Myocyte (in vitro differentiated cells): ENCODE measurements around the gene INKA1. TPM values are rescaled to one million over a fixed set of nuclear protein-coding genes. Genes with fewer than 3 reads are reported as not detected.

Experiments used
- DNase-seq: peaks from one replicate; pipeline ENCODE4 v3.0.0-alpha.2; 2012; ENCODE audit warnings: low read depth
- total RNA-seq: library from RNA; depleted of rRNA; stranded (reverse); fragments of >200 nt; gene quantifications from 2 replicates; pipeline ENCODE4 v1.2.3, GENCODE V29; 2014

INKA1 gene
- total RNA-seq, 1 donor from 2014 or later = 4.3 TPM

DNA sequence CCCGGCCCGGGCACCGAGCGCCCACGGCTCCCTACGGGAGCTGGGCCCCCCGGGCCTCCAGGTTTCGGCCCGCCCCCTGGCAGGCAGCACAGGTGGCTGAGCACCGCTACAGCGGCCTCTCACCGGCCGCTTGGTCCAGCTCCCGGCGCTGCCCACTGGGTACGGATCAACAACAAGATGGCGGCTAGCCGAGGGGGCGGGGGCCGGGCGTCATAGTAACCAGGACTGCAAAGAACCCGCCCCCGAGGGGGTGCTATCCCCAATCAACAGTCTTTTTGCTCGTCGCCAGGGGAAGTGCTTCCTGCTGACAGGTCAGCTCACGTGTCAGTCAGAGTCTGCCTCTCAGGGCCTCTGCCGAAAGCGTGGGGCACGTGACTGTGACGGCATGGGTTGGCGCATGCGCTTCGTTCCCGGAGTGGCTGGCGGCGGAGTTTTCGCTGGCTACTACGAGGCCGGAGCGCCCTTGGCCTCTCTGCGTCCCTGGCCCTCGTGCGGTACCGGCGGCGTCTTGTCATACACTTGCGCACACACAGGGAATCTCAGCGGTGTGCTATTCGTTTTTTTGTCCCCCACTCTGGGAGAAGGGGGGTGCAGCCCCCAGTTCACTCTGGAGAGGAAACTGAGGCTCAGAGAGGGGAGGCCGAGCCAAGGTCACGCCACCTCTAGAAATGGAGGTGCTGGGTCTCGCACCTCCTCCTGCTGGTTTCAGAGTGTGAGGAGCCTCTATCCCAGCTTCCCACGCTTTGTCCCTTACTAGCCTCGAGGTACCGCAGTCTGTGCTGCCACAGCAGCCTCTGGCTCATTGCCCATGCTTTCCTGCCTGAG, 16.5 kb upstream of the INKA1 start, which contains the start of gene IP6K1:
Gene IP6K1 (minus strand): TSS at position 186 of the 825 bp plus-strand sequence. CDS start 38,502 bp downstream, outside the sequence.
- DNase-seq = peak; percentile 100

- no peak for DNase-seq
Measured at GRCh38 chr3:49787182-49787464, 15.9 kb upstream of the INKA1 start.

GRCh38 chr3:49787536-49787935, 15.5 kb upstream of the INKA1 start:
- DNase-seq = no peak

GRCh38 chr3:49788056-49788455, 15.0 kb upstream of the INKA1 start:
- no peak for DNase-seq

DNA sequence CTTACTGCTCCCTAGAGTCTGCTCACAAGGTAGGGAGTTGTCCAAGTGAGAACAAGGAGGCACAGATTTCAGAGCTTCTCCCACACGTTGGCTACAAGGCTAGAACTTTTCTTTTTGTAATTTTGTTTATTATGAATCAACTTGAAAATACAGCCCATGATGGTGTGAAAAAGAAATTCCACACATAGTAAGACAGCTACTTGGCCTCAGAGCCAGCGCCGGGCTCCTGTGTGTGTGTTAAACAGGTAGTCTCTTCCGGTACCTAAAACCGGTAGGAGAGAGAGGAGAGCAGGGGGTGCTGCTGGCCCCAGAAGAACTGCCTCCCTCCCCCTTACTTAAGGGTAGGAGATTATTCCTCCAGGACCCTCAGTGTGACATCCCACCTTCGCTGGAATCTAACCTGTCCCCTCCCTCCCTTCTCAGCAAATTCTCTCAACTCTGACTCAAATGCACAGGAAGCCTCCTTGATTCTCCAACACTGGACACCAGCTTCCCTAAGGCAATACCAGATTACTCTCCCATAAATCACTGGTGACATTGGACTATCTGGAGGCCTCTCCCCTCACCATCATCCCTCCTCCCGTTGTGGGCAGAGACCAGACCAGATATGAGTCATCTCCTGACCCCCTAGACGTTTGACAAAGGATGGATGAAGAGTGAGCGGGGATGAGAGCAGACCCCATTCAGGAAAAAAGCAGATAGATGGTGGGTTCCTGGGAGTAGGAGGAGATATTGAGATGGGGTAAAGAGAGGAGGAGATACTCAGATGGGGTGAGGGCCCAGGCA, 12.2 kb upstream of the INKA1 start:
- DNase-seq = no peak

DNA sequence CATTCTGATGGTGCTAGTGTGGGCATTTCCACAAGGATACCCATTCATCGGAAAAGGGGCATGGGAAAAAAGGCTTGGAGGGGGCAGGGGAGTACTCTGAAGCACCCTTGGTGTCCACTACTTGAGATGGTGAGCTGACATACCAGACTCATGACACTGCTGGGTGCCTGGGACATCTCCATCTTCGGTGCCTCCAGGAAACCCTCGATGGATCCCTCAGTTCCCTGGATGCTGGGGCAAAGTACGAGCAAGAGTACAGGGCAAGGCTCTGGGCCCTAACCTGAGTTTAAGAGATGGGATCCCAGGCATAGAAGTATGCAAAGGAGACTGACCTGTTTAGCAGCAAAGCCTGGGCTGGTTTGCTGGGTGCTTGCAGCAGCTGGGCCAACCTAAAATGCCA, 11.5 kb upstream of the INKA1 start:
- DNase-seq = no peak

DNA sequence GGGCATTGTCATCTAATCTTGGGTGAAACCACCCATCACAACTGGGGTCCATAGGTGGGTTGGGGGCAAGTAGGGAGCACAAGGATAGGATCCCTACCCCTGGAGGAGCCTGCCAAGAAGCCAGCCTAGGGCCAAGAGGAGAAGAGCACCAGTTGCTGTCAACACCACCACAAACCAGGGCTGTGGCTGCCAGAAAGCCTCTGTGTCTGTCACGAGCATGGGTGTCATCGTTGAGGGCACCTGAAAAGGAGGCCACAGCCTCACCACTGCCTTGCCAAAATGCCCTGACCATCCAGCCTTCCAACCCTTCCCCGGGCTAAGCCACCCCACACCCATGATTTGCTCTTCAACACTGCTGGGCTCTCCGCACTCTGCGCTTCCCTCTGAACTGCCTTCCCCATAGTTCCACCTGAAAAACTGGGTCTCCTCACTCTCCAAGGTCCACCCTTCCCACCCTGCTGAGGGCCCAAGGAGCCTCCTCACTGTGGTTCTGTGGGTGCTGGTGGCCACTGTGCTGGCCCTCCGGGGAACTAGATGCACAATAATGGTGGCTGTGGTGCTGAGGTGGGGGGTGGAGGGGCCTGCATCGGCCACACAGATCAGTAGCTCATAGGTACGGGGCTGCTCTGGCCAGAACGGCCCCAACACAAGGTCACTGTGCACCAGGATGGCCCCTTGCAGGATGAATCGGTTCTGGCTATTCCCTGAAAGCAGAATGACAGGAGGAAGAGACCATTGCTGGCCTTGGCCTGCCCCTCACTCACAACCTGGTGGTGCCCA, 10.5 kb upstream of the INKA1 start:
- no peak for DNase-seq

GRCh38 chr3:49793486-49794085, 9.5 kb upstream of the INKA1 start:
- DNase-seq = no peak

DNA sequence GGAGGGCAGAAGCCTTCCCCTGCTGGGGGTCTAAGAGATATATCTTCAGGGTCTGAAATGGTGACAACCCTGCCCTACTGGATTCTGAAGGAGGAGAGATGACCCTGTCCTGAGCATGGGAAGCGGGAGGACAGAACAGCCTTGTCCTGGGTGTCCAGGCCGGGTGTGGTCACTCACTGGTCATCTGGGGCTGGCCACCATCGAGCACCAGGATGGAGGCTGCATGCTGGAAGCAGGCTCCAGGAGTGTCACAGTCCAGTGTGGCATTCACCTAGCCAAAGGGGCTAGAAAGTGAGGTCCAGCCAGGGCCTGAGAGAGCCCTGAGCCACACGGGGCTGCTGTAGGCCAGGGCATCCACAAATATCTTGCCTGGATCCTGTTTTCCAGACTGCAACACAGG, 8.6 kb upstream of the INKA1 start:
- DNase-seq = no peak

DNA sequence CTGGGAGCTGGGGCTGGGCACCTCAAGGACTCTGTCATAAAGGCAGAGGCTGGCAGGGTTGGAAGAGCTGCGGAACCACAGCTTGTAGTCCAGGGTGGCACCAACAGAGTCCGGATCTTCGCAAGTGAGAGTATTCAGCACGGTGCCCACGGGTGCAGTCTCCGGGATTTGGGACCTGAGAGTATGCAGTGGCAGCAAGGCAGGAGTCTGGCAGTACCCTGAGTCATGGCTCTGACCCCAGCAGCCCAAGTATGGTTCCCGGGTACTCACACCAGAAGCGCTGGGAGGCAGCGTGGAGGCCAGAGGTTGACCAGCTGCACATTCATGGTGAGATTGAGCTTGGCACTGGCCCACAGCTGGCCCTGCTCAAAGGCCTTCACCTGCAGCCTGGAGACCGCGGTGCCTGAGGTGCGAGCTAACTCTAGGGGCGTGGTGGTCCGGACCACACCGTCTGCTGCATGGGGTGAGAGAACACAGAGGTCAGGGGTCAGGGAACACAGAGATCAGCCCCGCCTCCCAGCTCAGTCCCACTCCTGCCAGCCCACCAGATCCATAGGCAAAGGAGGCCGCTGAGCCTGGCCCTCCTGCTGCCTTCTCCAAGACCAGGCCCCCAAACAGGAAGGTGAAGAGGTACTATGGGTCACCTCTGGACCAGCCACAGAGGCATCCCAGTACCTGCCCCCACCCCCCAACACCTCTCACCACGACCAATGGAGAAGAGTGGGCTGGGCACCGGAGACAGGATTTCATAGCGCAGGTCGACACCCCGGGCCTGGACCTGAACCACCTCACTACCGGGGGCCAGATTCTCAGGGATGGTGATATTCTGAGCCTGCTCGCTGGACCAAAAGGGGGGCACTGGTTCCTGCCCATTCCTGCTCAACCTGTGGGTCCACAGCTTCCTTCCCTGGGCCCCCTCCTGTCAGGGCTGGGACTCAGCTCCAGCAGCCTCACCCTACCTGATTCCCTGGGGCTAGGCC, 7.8 kb upstream of the INKA1 start:
- DNase-seq = no peak

- DNase-seq = no peak
Measured at GRCh38 chr3:49799105-49799504, 4.0 kb upstream of the INKA1 start.

DNA sequence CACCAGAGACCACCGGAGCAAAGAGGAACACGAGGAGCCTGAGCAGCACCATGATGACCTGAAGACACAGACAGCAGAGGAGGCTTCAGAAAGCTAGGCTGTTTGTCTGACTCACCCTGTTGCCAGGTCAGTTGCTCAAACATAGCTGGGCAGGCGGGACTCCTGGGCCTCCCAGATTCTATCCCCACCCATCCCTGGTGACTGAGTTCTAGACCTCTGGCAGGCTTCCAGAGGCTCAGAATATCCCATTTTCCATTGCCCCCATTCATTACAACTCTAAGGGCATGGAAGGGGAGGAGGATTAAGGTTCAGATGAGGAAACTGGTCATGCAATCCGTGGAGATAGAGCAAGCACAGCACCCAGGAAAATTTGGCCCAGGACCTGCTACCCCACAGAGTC, 3.3 kb upstream of the INKA1 start, which contains the start of gene CDHR4:
Gene CDHR4 (minus strand): TSS at position 113 of the 400 bp plus-strand sequence. CDS start 61 bp downstream, at position 52.
- peak; percentile 61 for DNase-seq

GRCh38 chr3:49801160-49801559, 1.9 kb upstream of the INKA1 start:
- DNase-seq = no peak

GRCh38 chr3:49803465-49804140, 542 bp downstream of the INKA1 start:
- DNase-seq = peak; percentile 66

- no peak for DNase-seq
Measured at GRCh38 chr3:49804141-49805041, 1.3 kb downstream of the INKA1 start.

DNA sequence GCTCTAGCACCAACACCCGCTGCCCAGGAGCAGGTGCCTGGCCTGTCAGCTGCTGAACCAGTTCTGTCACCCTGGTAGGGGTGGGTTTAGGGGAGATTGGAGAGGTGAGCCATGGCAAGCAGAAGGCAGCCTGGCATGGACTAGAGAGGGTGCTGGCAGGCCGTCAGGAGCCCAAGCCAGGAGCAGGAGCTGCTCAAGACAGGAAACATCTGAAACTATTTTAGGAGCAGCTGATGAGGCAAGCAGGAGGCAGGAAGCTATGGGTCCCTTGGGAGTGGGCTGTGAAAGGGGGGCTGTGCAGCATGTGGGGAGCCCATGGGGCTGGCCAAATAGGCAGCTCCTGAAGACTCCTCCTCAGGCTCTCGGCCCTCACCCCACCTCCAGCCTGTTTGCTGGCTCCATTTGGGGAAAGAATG, 2.3 kb downstream of the INKA1 start:
- DNase-seq = peak; percentile 84

- no peak for DNase-seq
Measured at GRCh38 chr3:49805897-49806701, 3.0 kb downstream of the INKA1 start.

- DNase-seq = no peak
Measured at GRCh38 chr3:49806850-49807249, 3.8 kb downstream of the INKA1 start.
